ENCODE measurements around the gene EYA2.
"Not testable (repeated sequence)": the region's sequence is repeated elsewhere in the genome, so short reads cannot be mapped to it uniquely, and the experiment has no call there.

EYA2 gene

GRCh38 chr20:47198254-47198671 lies 303.6 kb downstream of the EYA2 start:
- peak in 1 of 2 donors; percentile 28 for DNase-seq (ENCODE audit: low read depth in 2 of 2)
- H3K4me3 ChIP-seq (replicated peaks in 1 of 2; ENCODE audit: low read depth in 2 of 2, low read length in 2 of 2), result no peak overlapping the region
- TF ChIP-seq CTCF (IDR thresholded peaks at IDR 0.05; ENCODE audit: low read depth, low read length), result no peak

- no peak overlapping the region for H3K4me3 ChIP-seq (replicated peaks in 1 of 2; ENCODE audit: low read depth in 2 of 2, low read length in 2 of 2)
- DNase-seq (ENCODE audit: low read depth in 2 of 2), result no peak
- TF ChIP-seq CTCF (IDR thresholded peaks at IDR 0.05; ENCODE audit: low read depth, low read length), result no peak
Measured at GRCh38 chr20:47198996-47199552, 304.4 kb downstream of the EYA2 start.

- no peak for TF ChIP-seq CTCF (IDR thresholded peaks at IDR 0.05; ENCODE audit: low read depth, low read length)
- no peak overlapping the region for H3K4me3 ChIP-seq (replicated peaks in 1 of 2; ENCODE audit: low read depth in 2 of 2, low read length in 2 of 2)
- DNase-seq (ENCODE audit: low read depth in 2 of 2), result no peak
Measured at GRCh38 chr20:47201074-47201730, 306.6 kb downstream of the EYA2 start.

- DNase-seq (ENCODE audit: low read depth in 2 of 2), result no peak
- H3K4me3 ChIP-seq (replicated peaks in 1 of 2; ENCODE audit: low read depth in 2 of 2, low read length in 2 of 2), result no peak overlapping the region
- no peak for TF ChIP-seq CTCF (IDR thresholded peaks at IDR 0.05; ENCODE audit: low read depth, low read length)
Measured at GRCh38 chr20:47202733-47203667, 308.4 kb downstream of the EYA2 start.

- H3K4me3 ChIP-seq (replicated peaks in 1 of 2; ENCODE audit: low read depth in 2 of 2, low read length in 2 of 2), result no peak overlapping the region
- TF ChIP-seq CTCF (IDR thresholded peaks at IDR 0.05; ENCODE audit: low read depth, low read length), result no peak
- peak in 1 of 2 donors; percentile 78 for DNase-seq (ENCODE audit: low read depth in 2 of 2)
Measured at GRCh38 chr20:47204008-47204849, 309.6 kb downstream of the EYA2 start.

- not testable (repeated sequence) for H3K4me3 ChIP-seq (replicated peaks in 1 of 2; ENCODE audit: low read depth in 2 of 2, low read length in 2 of 2); DNase-seq (ENCODE audit: low read depth in 2 of 2)
Measured at GRCh38 chr20:47204850-47205122, 310.1 kb downstream of the EYA2 start.
